Mesothelial cell of epicardium (in vitro differentiated cells): Measurements from ENCODE around the gene GZMM. TPM values are rescaled to one million over a fixed set of nuclear protein-coding genes. Genes with fewer than 3 reads are reported as not detected.
A peak's percentile ranks its signal among the peaks of the same experiment; 100 is the strongest.

Experiments
- DNase-seq, 2 experiments: peaks; one replicate each; pipeline ENCODE4 v3.0.0; 2021; ENCODE audit warnings: low spot score in 2 of 2; ENCODE audit not compliant: unreplicated experiment in 2 of 2
- H3K27ac Mint-ChIP-seq: 2 replicates; pipeline ENCODE4 v1.8.0; 2021; ENCODE audit warnings: mixed read lengths
- H3K27me3 Mint-ChIP-seq: 2 replicates; pipeline ENCODE4 v1.8.0; 2021; ENCODE audit warnings: low read depth, mixed read lengths
- H3K36me3 Mint-ChIP-seq: 2 replicates; pipeline ENCODE4 v1.8.0; 2021; ENCODE audit warnings: mixed read lengths
- H3K4me1 Mint-ChIP-seq: 2 replicates; pipeline ENCODE4 v1.8.0; 2021; ENCODE audit warnings: mixed read lengths
- H3K4me3 Mint-ChIP-seq: 2 replicates; pipeline ENCODE4 v1.8.0; 2021; ENCODE audit warnings: mild to moderate bottlenecking, moderate library complexity, mixed read lengths
- H3K9me3 Mint-ChIP-seq: 2 replicates; pipeline ENCODE4 v1.8.0; 2021; ENCODE audit warnings: mixed read lengths
- CTCF ChIP-seq: fragments of 200-600 bp; sonication (generic); IDR thresholded peaks from one replicate; pipeline ENCODE4 v1.5.0; 2021; ENCODE audit warnings: antibody characterized with exemption; ENCODE audit not compliant: unreplicated experiment
- total RNA-seq: library from RNA; stranded (reverse); gene quantifications from 3 replicates; pipeline ENCODE4 v1.2.1, GENCODE V29; 2021

Gene GZMM
- total RNA-seq, 1 donor from 2014 or later = 0.40 TPM

- Mint-ChIP-seq H3K27ac (peak overlapping the region; percentile 79), H3K27me3 (no peaks in the 10 kb centered on the region), H3K4me1 (peaks cover 18% of the 10 kb centered on the region), H3K36me3 (no peaks in the 10 kb centered on the region), H3K9me3 (no peaks in the 10 kb centered on the region), H3K4me3 (peak overlapping the region; percentile 77)
- DNase-seq = peak; percentile 87 to 97
- no peak for TF ChIP-seq CTCF
These were observed 12.7 kb upstream of the GZMM start for GRCh38 chr19:531009-531752.

GRCh38 chr19:531753-532560 lies 11.9 kb upstream of the GZMM start, which contains the start of gene CDC34:
Gene CDC34, plus strand, starts transcription at chr19:531760. Its CDS starts 172 bp downstream, at chr19:531932.
- Mint-ChIP-seq H3K4me3 (peak within 1 kb of the TSS; percentile 91), H3K9me3 (no peaks in the 10 kb centered on the region), H3K27me3 (no peaks in the 10 kb centered on the region), H3K36me3 (no peaks in the 10 kb centered on the region), H3K27ac (peak within 1 kb of the TSS; percentile 98), H3K4me1 (peaks cover 18% of the 10 kb centered on the region)
- no peak for DNase-seq
- no peak for TF ChIP-seq CTCF

- Mint-ChIP-seq H3K27me3 (no peaks in the 10 kb centered on the region), H3K4me1 (peaks cover 18% of the 10 kb centered on the region), H3K27ac (peak overlapping the region; percentile 98), H3K9me3 (no peaks in the 10 kb centered on the region), H3K36me3 (no peaks in the 10 kb centered on the region), H3K4me3 (peak overlapping the region; percentile 91)
- no peak for DNase-seq
- TF ChIP-seq CTCF = no peak
These were observed 11.1 kb upstream of the GZMM start for GRCh38 chr19:532561-533363.

DNA sequence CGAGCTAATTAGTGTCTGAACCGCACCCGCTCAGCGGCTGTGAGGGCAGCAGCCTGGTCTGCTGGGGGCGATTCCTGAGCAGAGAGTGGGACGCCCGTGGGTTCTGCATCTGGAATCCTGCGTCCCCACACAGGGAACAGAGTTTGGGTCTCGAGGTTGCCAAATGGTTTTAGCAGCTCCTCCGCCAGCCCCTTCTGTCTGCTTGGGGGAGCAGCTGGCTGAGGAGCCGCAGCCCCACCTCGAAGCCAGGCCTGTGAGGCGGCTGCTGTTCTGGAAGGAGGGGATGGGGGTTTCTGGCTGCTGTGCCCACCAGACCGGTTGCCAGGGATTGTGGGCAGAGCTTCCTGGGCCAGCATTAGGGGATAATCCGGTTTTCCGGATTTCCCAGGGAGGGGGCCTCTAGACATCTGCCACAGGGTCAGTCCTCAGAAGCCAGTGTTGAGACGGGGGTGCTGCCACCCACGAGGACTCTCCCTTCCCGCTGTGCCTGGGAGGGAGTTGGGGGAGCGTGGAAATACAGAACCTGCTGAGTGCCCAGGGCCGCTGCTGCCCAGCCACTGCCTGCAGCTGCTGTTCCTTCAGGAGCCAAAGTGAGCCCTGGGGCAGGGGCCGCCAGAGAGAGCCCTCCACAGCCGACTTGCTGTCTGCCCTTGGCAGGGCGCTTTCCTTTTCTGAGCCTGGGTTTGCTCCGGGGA lies 10.3 kb upstream of the GZMM start:
- Mint-ChIP-seq H3K4me1 (peaks cover 16% of the 10 kb centered on the region), H3K27ac (peak overlapping the region; percentile 98), H3K36me3 (peaks cover 7% of the 10 kb centered on the region), H3K27me3 (no peaks in the 10 kb centered on the region), H3K4me3 (peak overlapping the region; percentile 91), H3K9me3 (no peaks in the 10 kb centered on the region)
- peak in 1 of 2 experiments; percentile 10 for DNase-seq
- TF ChIP-seq CTCF = no peak

DNA sequence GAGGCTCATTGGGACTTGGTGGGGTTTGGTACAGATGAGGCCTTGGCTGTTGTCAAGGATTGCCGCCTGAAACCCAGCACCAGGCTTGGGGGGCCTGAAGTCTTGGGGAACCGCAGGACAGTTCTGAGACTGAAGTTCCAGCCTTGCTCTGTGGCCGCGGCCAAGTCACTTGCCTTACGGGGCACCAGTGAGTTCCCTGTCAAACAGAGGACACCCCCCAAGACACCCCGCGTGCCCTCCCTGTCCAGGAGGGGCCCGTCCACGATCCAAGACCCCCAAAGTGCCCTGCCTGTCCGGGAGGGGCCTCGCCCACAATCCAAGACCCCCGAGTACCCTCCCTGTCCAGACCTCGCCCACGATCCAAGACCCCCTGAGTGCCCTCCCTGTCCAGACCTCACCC lies 9.8 kb upstream of the GZMM start:
- H3K4me1 Mint-ChIP-seq = peaks cover 16% of the 10 kb centered on the region
- peaks cover 10% of the 10 kb centered on the region for H3K36me3 Mint-ChIP-seq
- no peaks in the 10 kb centered on the region for H3K27me3 Mint-ChIP-seq
- no peak for TF ChIP-seq CTCF
- peak overlapping the region; percentile 91 for H3K4me3 Mint-ChIP-seq
- H3K27ac Mint-ChIP-seq = peak overlapping the region; percentile 98
- DNase-seq = no peak
- H3K9me3 Mint-ChIP-seq = no peaks in the 10 kb centered on the region
